HEK293T (cell line): Measurements from ENCODE around the gene GJA8.
"Not testable (repeated sequence)": the region's sequence is repeated elsewhere in the genome, so short reads cannot be mapped to it uniquely, and the experiment has no call there.

Experiments
- CTCF ChIA-PET: fragments of 350-600 bp; formaldehyde crosslinking; extraction: SDS; loops from one replicate; lab custom pipeline; 2021; ENCODE audit warnings: antibody characterized with exemption, inconsistent platforms; lab: Yijun Ruan, JAX
- POLR2A ChIA-PET: fragments of 350-600 bp; formaldehyde crosslinking; extraction: SDS; loops from one replicate; lab custom pipeline; 2020; ENCODE audit warnings: antibody characterized with exemption, inconsistent platforms; lab: Yijun Ruan, JAX
- DNase-seq: peaks from one replicate; pipeline ENCODE4 v3.0.0; 2012; ENCODE audit warnings: mixed read lengths; ENCODE audit errors: extremely low spot score
- ARNT ChIP-seq: fragments of 450-650 bp; IDR thresholded peaks from 2 replicates; pipeline ENCODE4 v1.6.1; 2017; ENCODE audit warnings: mild to moderate bottlenecking
- BHLHE40 ChIP-seq: fragments of 450-650 bp; IDR thresholded peaks from 2 replicates; pipeline ENCODE4 v1.6.1; 2016; ENCODE audit warnings: mild to moderate bottlenecking, moderate library complexity, borderline replicate concordance
- CTBP1 ChIP-seq: fragments of 450-650 bp; IDR thresholded peaks from 2 replicates; pipeline ENCODE4 v1.6.1; 2016; ENCODE audit warnings: borderline replicate concordance
- ELF4 ChIP-seq: fragments of 450-650 bp; IDR thresholded peaks from 2 replicates; pipeline ENCODE4 v1.6.1; 2017; ENCODE audit warnings: antibody characterized with exemption
- FOXA1 ChIP-seq: fragments of 450-650 bp; IDR thresholded peaks from 2 replicates; pipeline ENCODE4 v1.6.1; 2016; ENCODE audit warnings: mild to moderate bottlenecking
- FOXK2 ChIP-seq: fragments of 450-650 bp; IDR thresholded peaks from 2 replicates; pipeline ENCODE4 v1.6.1; 2016; ENCODE audit warnings: mild to moderate bottlenecking
- FOXM1 ChIP-seq: fragments of 450-650 bp; IDR thresholded peaks from 2 replicates; pipeline ENCODE4 v1.6.1; 2017; ENCODE audit warnings: mild to moderate bottlenecking, borderline replicate concordance
- HDGF ChIP-seq: fragments of 450-650 bp; IDR thresholded peaks from 2 replicates; pipeline ENCODE4 v1.6.1; 2017; ENCODE audit warnings: antibody characterized with exemption, borderline replicate concordance
- L3MBTL2 ChIP-seq: fragments of 450-650 bp; conservative IDR thresholded peaks from 2 replicates; pipeline ENCODE4 v1.6.1; 2016; ENCODE audit warnings: mild to moderate bottlenecking
- LEF1 ChIP-seq: fragments of 450-650 bp; IDR thresholded peaks from 2 replicates; pipeline ENCODE4 v1.6.1; 2017; ENCODE audit warnings: mild to moderate bottlenecking, borderline replicate concordance
- NFRKB ChIP-seq: fragments of 450-650 bp; IDR thresholded peaks from 2 replicates; pipeline ENCODE4 v1.6.1; 2016; ENCODE audit warnings: mild to moderate bottlenecking, moderate library complexity
- PKNOX1 ChIP-seq: fragments of 450-650 bp; IDR thresholded peaks from 2 replicates; pipeline ENCODE4 v1.6.1; 2016
- SP1 ChIP-seq: fragments of 450-650 bp; IDR thresholded peaks from 2 replicates; pipeline ENCODE4 v1.6.1; 2017
- SUZ12 ChIP-seq: fragments of 450-650 bp; IDR thresholded peaks from 2 replicates; pipeline ENCODE4 v1.6.1; 2016; ENCODE audit warnings: mild to moderate bottlenecking
- TARDBP ChIP-seq: fragments of 450-650 bp; IDR thresholded peaks from 2 replicates; pipeline ENCODE4 v1.6.1; 2016
- ZNF384 ChIP-seq: fragments of 450-650 bp; IDR thresholded peaks from 2 replicates; pipeline ENCODE4 v1.6.1; 2016

GJA8 gene

DNA sequence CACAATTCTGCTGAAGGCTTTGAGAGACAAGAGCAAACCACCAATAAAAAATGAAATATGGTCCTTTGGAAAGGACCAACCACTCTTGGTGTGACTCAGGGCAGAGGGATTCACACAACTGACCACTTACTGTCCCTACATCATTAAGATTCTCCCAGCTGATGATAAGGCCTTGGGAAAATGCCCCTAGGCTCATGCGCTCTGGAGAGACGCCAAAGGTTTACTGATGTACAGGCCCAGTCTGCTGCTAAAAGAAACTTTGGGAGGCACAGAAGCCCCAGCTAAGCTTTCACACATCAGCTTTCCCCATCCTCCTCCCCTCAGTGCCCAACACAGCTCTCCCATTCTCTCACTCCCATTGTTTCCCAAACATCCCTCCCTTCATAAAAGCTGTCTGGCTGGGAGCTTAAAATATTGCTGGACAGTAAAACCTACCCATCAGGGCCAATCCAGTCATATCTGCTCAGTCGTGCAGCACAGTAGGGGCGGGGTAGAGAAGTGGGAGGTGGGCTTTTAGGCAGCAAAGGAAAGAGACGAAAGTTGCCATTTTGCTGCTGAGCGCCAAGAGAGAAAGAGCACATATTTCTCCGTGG, at the start of gene GJA8:
Gene GJA8, plus strand, starts transcription at position 543 of the 593 bp plus-strand sequence. CDS start 5,161 bp downstream, outside the sequence.
- no peak for DNase-seq
- POLR2A ChIA-PET: no interaction called here
- CTCF ChIA-PET: interaction anchor here (2.0 kb wide), 1 partner anchor 10 kb away, joined by 5 read pairs; no protein-coding TSS in a partner anchor
- no peak for TF ChIP-seq PKNOX1
- TF ChIP-seq FOXA1: no peak

DNA sequence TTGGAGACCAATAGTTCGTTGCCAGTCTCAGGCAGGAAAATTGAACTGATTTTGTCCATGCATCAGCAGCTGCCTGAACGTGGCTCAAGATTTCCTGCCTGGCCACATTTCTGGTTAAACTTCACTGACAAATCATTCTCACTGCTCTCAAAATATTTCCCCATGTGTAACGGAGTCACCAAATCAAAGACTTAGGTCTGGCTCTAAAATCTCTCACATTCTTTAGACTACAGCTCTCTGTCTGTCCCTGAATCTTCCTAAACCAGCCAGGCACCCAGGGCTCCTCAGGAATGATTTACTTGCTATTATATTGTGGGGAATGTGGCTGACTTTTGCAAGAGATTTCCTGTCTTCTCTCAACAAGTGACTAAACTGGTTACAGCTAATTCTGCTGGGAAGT, 49.2 kb upstream of the GJA8 start:
- POLR2A ChIA-PET: no interaction called here
- TF ChIP-seq PKNOX1: no peak
- no peak for TF ChIP-seq TARDBP
- no peak for TF ChIP-seq L3MBTL2
- TF ChIP-seq ARNT: no peak
- TF ChIP-seq CTBP1: no peak
- TF ChIP-seq ZNF384: no peak
- no peak for TF ChIP-seq LEF1
- no peak for TF ChIP-seq NFRKB
- TF ChIP-seq BHLHE40: no peak
- no peak for TF ChIP-seq FOXK2
- no peak for TF ChIP-seq SUZ12
- TF ChIP-seq FOXM1: no peak
- TF ChIP-seq SP1: no peak
- TF ChIP-seq ELF4: no peak
- no peak for TF ChIP-seq HDGF
- TF ChIP-seq FOXA1: no peak
- no peak for DNase-seq
- CTCF ChIA-PET: no interaction called here

- DNase-seq, POLR2A ChIA-PET: not testable (repeated sequence)
Observed at GRCh38 chr1:147854989-147855388, 47.6 kb upstream of the GJA8 start.

GRCh38 chr1:147855996-147856395, 46.6 kb upstream of the GJA8 start:
- CTCF ChIA-PET, DNase-seq, POLR2A ChIA-PET: not testable (repeated sequence)

More at GRCh38 chr1:147854989-147855388, 47.6 kb upstream of the GJA8 start:
- CTCF ChIA-PET: not testable (repeated sequence)

DNA sequence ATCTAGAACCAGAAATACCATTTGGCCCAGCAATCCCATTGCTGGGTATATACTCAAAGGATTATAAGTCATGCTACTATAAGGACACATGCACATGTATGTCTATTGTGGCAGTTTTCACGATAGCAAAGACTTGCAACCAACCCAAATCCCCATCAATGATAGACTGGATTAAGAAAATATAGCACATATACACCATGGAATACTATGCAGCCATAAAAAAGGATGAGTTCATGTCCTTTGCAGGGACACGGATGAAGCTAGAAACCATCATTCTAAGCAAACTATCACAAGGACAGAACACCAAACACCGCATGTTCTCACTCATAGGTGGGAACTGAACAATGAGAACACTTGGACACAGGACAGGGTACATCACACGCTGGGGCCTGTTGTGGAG, 35.4 kb upstream of the GJA8 start:
- CTCF ChIA-PET, DNase-seq, POLR2A ChIA-PET: not testable (repeated sequence)

GRCh38 chr1:147878022-147878421, 24.6 kb upstream of the GJA8 start:
- no peak for TF ChIP-seq L3MBTL2
- TF ChIP-seq FOXA1: no peak
- TF ChIP-seq SP1: no peak
- ChIA-PET POLR2A (no interaction called here), CTCF (no interaction called here)
- DNase-seq: no peak

- CTCF ChIA-PET: no interaction called here
- TF ChIP-seq FOXA1 (no peak), SUZ12 (no peak), ARNT (no peak), HDGF (no peak), NFRKB (no peak), FOXK2 (no peak), PKNOX1 (no peak), ELF4 (no peak), L3MBTL2 (no peak), TARDBP (no peak), SP1 (no peak), ZNF384 (no peak), BHLHE40 (no peak), LEF1 (no peak), FOXM1 (no peak), CTBP1 (no peak)
- POLR2A ChIA-PET: no interaction called here
- no peak for DNase-seq
Observed at GRCh38 chr1:147879911-147880310, 22.7 kb upstream of the GJA8 start.

DNA sequence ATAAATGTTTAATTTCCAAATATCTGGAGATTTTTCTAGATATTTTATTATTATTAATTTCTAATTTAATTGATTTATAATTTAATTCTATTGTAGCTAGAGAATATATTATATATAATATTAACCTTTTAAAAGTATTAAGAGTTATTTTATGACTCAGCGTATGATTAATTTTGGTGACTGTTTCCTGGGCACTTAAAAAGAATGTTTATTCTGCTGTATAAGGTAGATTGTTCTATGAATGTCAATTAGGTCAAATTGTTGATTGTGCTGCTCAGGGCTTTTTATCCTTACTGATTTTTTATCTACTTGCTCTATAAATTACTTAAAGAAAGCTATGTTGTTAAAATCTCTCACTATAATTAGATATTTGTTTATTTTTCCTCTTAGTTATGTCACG, 20.1 kb upstream of the GJA8 start:
- no peak for DNase-seq
- ChIA-PET POLR2A (no interaction called here), CTCF (no interaction called here)
- no peak for TF ChIP-seq ELF4
- TF ChIP-seq NFRKB: no peak
- no peak for TF ChIP-seq L3MBTL2
- no peak for TF ChIP-seq FOXK2
- no peak for TF ChIP-seq PKNOX1
- no peak for TF ChIP-seq ZNF384
- no peak for TF ChIP-seq CTBP1
- TF ChIP-seq ARNT: no peak
- TF ChIP-seq LEF1: no peak
- TF ChIP-seq SUZ12: no peak
- TF ChIP-seq FOXM1: no peak
- TF ChIP-seq SP1: no peak
- no peak for TF ChIP-seq BHLHE40
- no peak for TF ChIP-seq TARDBP
- no peak for TF ChIP-seq HDGF
- TF ChIP-seq FOXA1: no peak
